KOPT-K1 (cell line): ENCODE measurements around the gene USP15.

Source experiments
- H3K27ac ChIP-seq: fragments of 200-600 bp; sonication (generic); 2 replicates; pipeline ENCODE4 v1.5.1; 2016; ENCODE audit warnings: antibody characterized with exemption, mild to moderate bottlenecking, low read depth, low read length; ENCODE audit not compliant: poor library complexity, severe bottlenecking
- H3K36me3 ChIP-seq: fragments of 200-600 bp; sonication (generic); 2 replicates; pipeline ENCODE4 v1.5.1; 2017; ENCODE audit warnings: antibody characterized with exemption, mild to moderate bottlenecking, low read length, moderate library complexity; ENCODE audit not compliant: insufficient read depth
- H3K9me3 ChIP-seq: fragments of 200-600 bp; sonication (generic); 2 replicates; pipeline ENCODE4 v1.5.1; 2017; ENCODE audit warnings: antibody characterized with exemption, low read length, mild to moderate bottlenecking; ENCODE audit not compliant: insufficient read depth, poor library complexity, severe bottlenecking

Gene USP15

DNA sequence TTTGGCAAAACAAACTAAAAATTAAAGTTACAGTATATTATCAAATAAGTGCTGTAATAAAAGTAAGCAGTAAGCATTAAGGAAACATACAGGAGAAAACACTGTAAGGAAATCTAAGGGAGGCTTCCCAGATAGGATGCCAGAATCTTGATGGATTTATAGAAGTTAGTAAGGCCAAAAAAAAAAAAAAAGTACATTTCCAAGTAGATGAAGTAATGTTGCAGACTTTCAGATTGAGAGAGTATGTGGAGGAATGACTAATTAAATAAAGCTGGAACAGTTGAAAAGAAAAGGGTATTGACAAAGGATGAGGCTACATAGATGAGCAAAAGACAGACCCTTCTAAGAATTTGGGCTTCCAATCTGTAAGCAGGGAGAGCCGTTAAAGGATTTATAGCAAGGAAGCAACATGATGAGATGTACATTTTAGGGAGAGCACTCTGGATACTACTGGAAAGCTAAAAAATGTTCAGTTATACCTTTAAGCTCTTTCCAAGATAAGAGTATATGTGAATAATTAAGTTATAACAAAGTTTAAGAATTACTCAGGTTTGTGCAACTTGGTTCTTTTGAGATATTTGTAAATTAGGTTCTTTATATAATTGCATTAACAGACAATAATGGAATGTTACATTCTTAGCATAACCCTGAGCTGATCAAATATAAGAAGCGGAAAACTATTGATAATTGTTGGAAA, 119.0 kb downstream of the USP15 start:
- Histone ChIP-seq H3K27ac (no peak overlapping the region), H3K9me3 (no peaks in the 10 kb centered on the region)

DNA sequence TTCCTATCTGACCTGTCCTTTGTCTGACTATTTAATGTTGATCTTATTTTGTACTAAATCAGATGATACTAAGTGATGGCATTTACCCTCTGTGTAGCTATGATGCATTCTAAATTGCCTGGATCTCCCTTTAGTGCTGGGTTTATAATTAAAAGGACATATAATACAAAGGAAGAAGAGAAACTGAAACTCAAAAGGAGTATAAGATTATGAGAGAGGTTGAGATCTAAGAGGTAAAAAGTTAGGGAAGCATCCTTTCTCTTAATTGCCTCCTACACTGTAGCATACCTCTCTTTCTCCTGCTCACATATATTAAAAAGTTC, 119.5 kb downstream of the USP15 start:
- Histone ChIP-seq H3K9me3 (no peaks in the 10 kb centered on the region), H3K27ac (no peak overlapping the region), H3K36me3 (peaks cover 80% of the 10 kb centered on the region)

More for the DNA sequence above, 119.0 kb downstream of the USP15 start:
- peaks cover 77% of the 10 kb centered on the region for H3K36me3 ChIP-seq

DNA sequence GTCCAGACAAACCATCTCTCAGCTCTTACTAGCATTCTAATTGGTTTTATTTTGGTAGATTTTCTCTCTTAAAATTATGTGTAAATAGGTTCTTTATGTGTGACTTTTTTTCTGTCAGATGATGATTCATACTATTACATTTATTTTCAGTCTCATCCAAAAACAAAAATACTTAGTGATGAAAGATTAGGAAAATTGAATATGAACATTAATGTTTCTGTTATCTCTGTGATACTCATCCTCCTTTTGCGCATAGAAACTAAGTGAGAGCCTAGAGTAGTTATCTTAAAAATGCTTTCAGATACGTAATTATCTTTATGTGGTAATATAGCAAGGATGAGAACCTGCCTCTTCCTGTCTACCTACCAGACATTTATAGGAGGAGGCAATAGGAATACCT, 122.3 kb downstream of the USP15 start:
- Histone ChIP-seq H3K27ac (no peak overlapping the region), H3K9me3 (no peaks in the 10 kb centered on the region), H3K36me3 (peaks cover 92% of the 10 kb centered on the region)

DNA sequence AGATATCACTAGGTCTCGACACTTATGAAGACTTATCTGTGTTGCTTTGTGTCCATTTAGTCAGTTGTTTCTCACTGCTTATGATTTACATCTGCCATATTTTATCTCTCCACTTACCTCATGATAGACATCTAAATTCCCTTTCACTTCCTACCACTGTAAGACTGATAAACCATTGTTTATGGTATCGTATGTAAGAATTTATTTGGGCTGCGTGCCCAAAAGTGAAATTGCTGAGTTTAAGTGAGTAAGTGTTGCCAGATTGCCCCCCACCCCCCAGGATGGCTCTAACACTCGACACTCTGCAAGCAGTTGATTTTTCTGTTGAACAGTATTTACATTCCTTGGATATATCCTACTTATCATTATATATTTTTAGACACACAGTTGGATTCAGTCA, 136.5 kb downstream of the USP15 start:
- no peak overlapping the region for H3K27ac ChIP-seq
- H3K36me3 ChIP-seq: peaks cover 99% of the 10 kb centered on the region
- H3K9me3 ChIP-seq: no peaks in the 10 kb centered on the region

DNA sequence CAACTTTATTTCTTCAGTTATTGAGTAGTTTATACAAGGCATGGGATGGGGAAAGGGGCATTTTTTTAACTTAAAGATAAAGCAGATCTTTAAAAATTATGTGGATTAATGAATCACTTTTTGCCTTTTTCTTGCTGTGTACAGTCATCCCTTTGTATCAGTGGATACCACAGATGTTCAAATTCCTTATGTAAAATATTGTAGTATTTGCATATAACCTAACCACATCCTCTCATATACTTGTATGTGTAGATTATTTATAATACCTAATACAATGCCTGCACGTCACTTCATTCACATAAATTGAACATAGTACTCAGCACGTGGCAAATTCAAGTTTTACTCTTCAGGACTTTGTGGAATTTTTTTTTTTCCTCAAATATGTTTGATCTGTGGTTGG, 139.9 kb downstream of the USP15 start:
- H3K9me3 ChIP-seq: no peaks in the 10 kb centered on the region
- H3K27ac ChIP-seq: no peak overlapping the region
- H3K36me3 ChIP-seq: peaks cover 99% of the 10 kb centered on the region

DNA sequence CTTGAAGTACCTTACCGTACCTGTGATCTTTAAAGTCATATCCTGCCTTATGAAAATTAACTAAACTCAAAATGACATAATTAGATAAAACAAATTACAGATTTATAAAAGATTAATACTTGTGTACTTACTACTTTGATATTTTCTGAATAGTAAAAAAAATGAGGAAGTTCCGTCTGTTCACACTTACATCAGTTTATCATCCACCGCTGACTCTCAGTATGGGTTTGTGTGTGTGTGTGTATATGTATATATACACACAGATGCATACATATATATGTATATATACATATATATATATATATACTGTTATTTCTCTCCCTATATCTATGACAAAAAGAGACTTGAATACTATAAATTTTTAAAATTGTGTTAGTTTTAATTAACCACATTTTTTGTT, 141.4 kb downstream of the USP15 start:
- Histone ChIP-seq H3K36me3 (peaks cover 99% of the 10 kb centered on the region), H3K27ac (no peak overlapping the region), H3K9me3 (no peaks in the 10 kb centered on the region)

DNA sequence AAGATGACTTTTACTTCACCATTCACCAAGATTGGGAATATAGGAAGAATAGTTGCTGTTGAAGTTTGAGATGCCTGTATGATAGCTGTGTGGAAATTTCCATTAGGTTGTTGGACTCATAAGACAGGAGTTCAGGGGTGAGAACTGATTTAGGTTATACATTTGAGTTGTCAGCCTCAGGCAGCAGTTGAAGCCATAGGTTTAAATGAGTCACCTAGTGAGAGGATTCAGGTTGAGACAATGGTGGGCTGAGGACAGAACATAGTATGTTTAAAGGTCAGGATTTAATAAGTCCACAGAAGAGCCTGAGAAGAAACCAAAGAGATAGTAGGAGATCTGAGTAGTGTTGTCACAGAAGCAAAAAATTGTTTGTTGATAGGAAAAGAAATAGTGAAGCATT, 142.8 kb downstream of the USP15 start:
- Histone ChIP-seq H3K9me3 (no peaks in the 10 kb centered on the region), H3K27ac (no peak overlapping the region), H3K36me3 (peaks cover 99% of the 10 kb centered on the region)

DNA sequence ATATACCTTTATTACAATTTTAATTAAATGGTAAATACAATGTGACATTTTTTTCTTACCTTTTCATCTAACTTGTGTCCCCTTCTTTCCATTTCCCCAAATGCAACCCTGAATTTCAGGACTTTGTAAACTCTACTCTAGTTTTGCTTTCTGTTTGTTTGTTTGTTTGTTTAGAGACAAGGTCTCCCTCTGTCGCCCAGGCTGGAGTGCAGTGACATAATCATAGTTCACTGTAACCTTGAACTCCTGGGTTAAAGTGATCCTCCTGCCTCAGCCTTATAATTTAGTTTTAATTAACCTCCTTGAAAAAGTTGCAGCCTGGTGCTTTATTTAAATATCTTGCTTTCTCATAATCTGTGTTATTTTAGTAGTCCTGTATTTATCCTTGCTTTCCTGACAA, 147.4 kb downstream of the USP15 start:
- Histone ChIP-seq H3K36me3 (peaks cover 92% of the 10 kb centered on the region), H3K27ac (no peak overlapping the region), H3K9me3 (no peaks in the 10 kb centered on the region)

DNA sequence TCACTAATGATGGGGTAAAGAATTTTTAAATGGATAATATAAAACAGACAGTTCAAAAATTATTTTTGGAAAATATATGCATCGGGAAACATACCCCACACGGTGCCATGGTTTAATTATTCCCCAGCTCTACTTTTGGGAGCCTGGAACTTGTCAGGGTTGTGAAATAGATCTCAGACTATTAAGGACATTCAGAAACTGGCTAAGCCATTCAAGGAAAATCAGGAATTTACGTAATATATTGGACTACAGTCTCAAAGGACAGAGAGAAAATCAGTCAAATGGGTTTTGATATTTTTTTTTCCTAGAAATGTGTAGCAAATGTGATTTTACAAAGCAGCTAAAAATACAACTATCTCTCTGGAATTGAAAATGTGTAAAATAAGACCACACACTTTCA, 148.9 kb downstream of the USP15 start:
- peaks cover 92% of the 10 kb centered on the region for H3K36me3 ChIP-seq
- no peak overlapping the region for H3K27ac ChIP-seq
- H3K9me3 ChIP-seq: no peaks in the 10 kb centered on the region

DNA sequence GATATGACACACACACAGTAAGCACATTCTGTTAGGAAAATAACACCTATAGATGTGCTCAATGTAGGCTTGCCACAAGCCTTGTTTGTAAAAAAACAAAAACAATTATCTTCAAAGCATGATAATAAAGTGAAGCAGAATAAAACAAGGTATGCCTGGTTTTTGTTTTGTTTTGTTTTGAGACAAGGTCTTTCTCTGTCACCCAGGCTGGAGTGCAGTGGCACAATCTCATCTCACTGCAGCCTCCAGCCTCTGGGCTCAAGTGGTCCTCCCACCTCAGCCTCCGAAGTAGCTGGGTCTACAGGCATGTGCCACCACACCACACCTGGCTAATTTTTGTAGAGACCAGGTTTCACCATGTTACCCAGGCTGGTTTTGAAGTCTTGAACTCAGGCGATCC, 154.0 kb downstream of the USP15 start:
- Histone ChIP-seq H3K27ac (no peak overlapping the region), H3K9me3 (peaks cover 35% of the 10 kb centered on the region), H3K36me3 (peaks cover 56% of the 10 kb centered on the region)

DNA sequence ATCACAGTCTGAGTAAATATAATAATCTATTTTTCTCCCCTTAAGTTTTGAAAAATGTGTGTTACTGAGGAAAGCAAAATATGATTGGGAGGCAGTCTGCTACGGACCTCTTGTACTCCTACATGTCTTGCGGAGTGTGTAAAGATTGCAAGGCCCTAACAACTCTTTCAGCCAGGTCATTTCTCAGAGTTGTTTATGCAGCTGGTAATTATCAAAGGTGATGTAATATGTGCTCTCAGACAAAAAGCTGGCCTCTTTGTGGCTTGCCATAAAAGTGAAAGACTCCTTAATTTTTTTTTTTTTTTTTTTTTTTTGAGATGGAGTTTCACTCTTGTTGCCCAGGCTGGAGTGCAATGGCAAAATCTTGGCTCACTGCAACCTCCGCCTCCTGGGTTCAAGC, 165.9 kb downstream of the USP15 start:
- Histone ChIP-seq H3K27ac (no peak overlapping the region), H3K36me3 (no peaks in the 10 kb centered on the region), H3K9me3 (peaks cover 17% of the 10 kb centered on the region)

DNA sequence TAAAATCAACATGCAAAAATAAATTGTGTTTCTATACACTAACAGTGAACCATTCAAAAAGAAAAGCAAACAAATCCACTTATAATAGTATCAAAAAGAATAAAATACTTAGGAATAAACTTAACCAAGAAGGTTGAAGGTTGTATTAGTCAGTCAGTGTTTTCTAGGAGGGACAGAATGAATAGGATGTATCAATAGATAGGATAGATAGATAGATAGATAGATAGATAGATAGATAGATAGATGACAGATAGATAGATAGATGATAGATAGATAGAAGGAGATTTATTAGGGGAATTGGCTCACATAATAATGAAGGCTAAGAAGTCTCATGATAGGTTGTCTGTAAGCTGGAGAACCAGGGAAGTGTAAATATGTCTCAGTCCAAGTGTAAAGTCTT, 169.3 kb downstream of the USP15 start:
- H3K27ac ChIP-seq: no peak overlapping the region
- H3K9me3 ChIP-seq: peaks cover 16% of the 10 kb centered on the region
- no peaks in the 10 kb centered on the region for H3K36me3 ChIP-seq

DNA sequence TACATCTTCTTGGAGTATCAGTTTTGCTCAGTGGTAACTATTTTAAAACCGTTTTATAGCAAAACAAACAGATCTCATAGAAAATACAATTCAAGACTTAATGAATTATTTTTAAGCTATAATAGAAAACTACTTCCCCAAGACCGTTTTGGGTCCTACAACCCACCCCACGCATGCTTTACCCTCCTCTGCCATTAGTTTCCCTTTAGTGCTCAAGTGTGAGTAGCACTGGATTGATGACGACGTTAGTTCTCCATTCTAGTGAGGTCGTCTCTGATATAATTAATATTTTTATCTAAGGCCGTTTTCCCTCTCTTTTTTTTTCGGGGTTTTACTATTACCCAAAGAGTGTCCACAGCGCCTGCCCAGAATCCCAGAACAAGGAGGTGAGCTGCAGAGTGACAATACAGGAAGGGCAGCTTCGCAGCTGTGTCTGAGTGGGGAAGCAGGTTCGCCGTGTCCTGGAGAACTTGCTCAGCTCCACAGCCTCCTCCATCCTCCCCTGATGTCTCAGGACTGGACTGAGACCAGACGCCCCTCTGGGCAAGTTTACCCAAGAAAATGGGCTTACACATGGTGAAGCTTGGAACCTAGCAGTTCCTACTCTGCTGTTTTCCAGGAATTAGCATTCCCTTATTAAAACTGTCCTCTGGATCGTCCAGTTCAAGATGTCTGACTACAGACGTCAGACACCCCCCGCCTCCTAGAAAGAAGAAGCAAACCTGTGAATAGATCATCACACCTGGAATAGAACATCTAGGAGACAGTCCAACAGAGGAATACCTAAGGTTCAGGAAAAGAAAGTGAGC, 174.5 kb downstream of the USP15 start:
- Histone ChIP-seq H3K9me3 (no peaks in the 10 kb centered on the region), H3K27ac (no peak overlapping the region)

DNA sequence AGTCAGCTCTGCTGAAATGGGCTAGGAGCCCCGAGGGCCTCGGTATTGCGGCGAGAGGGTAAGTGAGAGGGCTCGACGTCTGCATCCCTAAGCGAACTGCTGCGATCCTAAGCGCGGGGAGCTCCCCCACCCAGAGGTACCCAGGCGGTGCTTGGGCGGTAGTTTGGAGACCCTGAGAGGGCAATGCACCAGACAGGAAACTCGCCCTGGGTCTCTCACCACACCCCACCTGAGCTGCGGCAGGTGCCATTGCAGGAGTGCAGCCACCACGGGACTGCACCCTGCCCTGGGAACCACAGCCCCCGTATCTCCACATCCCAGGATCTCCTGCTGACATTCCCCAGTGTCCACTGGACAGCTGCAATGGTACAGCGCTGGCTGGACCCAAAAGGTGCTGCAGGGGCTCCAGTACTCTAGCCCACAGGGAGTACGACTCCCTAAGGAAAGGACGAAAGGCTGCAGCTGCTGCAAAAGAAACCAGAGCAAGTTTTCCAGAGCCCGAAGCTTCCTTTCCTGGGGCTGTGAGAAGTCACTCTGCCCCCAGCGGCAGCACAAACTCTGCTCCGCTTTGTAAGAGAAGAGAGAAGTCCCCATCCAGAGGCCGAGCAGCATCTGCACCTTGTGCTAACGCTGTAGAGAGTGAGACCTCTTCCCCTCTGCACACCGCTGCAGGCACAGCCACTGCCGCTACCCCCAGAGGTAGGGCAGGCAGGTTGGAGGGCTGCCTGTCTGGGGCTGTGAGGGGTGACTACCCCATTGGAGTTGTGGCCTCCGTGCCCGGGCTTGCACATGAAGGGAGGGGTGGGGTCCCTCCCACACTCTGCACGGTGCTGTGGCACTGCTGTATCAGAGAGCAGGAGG, 175.3 kb downstream of the USP15 start:
- no peaks in the 10 kb centered on the region for H3K36me3 ChIP-seq
- no peak overlapping the region for H3K27ac ChIP-seq
- H3K9me3 ChIP-seq: peaks cover 2% of the 10 kb centered on the region

More for the DNA sequence above, 174.5 kb downstream of the USP15 start:
- H3K36me3 ChIP-seq: no peaks in the 10 kb centered on the region

DNA sequence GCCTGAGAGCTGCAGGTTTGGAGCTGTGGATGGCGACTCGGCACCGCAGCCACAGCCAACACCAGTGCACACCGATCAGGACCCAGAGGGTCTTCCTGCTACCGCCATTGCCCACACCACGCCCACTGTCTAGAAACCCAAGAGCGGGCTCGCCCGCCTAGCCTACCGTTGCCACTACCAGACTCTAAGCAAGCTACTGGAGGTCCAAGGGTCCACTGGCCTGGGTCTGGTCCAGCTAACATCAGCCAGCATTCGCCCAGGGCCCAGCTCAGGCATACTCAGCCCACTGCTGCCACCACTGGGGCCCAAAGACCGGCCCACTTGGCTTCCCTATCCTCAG, 175.9 kb downstream of the USP15 start:
- Histone ChIP-seq H3K36me3 (no peaks in the 10 kb centered on the region), H3K9me3 (peaks cover 8% of the 10 kb centered on the region), H3K27ac (no peak overlapping the region)
